SHP77 treated with DMSO at 0.1 percent for 48 hours (cell line): ENCODE data around the gene MLF1.
"Not testable (repeated sequence)": the region's sequence is repeated elsewhere in the genome, so short reads cannot be mapped to it uniquely, and the experiment has no call there.

Source experiments
- DNase-seq: peaks from one replicate; lab custom pipeline; 2025; lab: John Stamatoyannopoulos, UW

Gene MLF1

DNA sequence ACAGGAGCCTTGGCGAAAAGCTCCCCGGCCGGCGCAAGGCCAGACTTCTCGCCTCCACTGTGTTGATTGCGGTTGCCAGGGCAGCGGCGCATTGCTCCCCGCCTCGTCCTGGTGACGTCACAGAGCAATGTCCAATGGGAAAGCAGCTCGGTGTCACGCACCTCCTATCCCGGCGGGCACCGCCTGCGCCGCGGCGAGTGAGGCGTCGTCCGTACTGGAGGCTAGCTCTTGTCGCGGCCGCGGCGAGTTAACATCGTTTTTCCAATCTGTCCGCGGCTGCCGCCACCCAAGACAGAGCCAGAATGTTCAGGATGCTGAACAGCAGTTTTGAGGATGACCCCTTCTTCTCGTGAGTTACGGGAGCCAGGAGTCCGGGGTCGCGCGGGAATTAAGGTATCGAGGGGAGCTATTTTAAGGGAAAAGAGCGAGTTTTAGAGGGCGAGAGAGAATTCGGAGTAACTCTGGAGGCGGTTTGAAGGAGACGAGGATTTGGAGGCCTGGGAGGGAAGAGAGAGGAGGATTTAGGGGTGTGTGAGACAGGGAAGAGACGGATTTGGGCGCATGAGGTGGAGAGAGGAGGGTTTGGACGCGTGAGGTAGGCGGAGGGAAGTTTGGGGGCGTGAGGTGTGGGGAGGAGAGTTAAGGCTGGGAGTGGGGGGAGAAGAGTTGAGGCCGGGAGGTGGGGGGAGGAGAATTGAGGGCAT is at the start of gene MLF1:
MLF1 (plus strand) TSS at position 196 of the 704 bp plus-strand sequence; CDS start at position 303, 107 bp downstream.
- peak; percentile 68 for DNase-seq

GRCh38 chr3:158522221-158523136 is 48.5 kb upstream of the MLF1 start:
- no peak for DNase-seq

DNA sequence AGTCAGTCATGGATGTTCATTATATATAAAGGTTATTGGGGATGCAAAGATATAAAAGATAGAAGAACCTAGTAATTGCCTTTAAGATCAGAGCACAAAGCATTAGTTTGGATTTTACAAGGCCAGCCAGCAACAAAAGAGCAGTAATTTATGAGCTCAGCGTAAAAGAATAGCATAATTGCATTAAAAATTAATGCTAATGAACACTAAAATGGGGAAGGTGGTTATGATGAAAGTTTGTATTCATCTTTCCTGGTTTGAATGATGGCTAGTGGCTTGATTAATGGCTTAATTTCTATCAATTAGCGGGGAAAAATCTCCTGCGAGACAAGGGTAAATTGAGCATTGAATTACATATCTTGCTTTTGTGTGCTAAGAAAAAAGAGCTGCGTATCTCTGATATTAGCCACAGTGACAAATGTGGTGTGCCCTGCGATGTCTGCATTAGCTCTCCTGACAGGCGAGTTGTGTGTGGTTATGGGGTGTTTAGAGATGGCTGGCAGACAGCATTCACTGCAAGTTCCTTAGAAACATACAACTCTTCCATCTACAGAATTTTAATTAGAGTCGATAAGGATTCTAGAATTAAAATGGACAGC is 42.8 kb upstream of the MLF1 start:
- no peak for DNase-seq

- no peak for DNase-seq
These were observed 39.7 kb upstream of the MLF1 start for GRCh38 chr3:158531334-158531733.

GRCh38 chr3:158532099-158532734 is 38.8 kb upstream of the MLF1 start:
- no peak for DNase-seq

DNA sequence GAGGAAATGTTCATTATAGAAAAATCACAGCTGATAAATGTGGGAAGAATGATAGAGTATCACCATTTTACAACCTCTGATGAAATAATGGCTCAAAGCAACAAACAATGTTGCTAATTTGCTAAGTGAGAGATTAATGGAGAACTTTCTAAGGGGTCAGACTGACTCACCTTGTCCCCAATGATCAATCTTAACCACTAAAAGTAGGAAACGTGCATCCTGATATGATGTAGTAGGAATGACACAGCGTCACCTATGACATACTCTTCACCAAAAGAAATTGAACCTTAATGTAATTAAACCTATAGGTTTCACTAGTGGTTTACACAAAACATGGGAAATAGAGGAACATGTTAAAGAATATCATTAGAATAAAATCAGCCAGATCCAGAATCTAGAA is 35.1 kb upstream of the MLF1 start:
- DNase-seq = no peak

GRCh38 chr3:158539414-158540014 is 31.5 kb upstream of the MLF1 start:
- DNase-seq = peak; percentile 36

GRCh38 chr3:158540066-158540465 is 30.9 kb upstream of the MLF1 start:
- no peak for DNase-seq

DNA sequence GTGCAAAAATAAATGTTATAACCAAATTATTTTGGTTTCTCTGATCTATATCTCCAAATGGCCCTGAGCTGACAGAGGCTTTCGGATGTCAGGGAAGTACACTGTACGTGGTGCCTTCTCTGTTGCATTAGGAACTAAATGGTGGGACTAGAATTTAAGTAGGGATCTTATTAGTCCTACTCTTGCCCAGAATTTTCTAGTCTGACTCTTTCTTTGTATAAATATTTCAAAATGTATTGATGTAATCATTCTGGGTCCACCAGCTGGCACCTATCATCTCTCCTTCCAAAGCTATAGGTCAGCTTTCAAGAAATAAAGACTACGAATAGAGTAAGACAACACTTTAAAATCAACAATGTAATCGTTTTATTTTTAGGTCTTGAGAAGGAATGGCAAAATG is 22.3 kb upstream of the MLF1 start:
- no peak for DNase-seq

GRCh38 chr3:158549938-158550337 is 21.1 kb upstream of the MLF1 start:
- not testable (repeated sequence) for DNase-seq

DNA sequence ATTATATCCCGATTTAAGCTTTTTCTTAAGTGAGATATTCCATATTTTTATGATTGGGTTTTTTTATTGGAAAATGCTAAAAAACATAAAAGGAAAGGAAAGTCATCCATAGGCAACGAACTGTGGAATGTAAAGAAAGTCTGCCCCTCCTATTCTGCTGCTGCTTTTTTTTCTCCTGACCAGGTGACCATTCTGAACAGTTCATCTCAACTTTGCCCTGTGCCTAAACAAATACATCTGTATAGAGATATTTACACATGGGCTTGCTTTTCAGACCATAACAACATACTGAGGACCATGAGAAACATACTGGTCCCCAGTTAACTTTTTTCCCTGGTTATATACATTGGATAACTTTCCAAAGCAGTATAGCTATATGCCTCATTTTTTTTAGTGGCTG is 18.9 kb upstream of the MLF1 start:
- no peak for DNase-seq

- DNase-seq = no peak
These were observed 11.5 kb upstream of the MLF1 start for GRCh38 chr3:158559504-158559903.

- DNase-seq = no peak
These were observed 10.0 kb upstream of the MLF1 start for GRCh38 chr3:158560979-158561378.

GRCh38 chr3:158562674-158563073 is 8.3 kb upstream of the MLF1 start:
- no peak for DNase-seq

- DNase-seq = no peak
These were observed 7.9 kb upstream of the MLF1 start for GRCh38 chr3:158563076-158563475.

DNA sequence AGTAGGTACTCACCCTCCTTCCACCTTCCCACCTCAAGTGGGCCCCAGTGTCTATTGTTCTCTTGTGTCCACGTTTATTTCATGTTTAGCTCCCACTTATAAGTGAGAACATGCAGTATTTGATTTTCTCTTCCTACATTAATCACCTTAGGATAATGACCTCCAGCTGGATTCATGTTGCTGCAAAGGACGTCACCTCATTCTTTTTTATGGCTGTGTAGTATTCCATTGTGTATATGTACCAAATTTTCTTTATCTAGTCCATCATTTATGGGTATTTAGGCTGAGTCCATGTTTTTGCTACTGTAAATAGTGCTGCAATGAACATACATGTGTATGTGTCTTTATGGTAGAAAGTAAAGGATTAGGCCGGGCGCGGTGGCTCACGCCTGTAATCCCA is 5.9 kb upstream of the MLF1 start:
- DNase-seq = no peak

DNA sequence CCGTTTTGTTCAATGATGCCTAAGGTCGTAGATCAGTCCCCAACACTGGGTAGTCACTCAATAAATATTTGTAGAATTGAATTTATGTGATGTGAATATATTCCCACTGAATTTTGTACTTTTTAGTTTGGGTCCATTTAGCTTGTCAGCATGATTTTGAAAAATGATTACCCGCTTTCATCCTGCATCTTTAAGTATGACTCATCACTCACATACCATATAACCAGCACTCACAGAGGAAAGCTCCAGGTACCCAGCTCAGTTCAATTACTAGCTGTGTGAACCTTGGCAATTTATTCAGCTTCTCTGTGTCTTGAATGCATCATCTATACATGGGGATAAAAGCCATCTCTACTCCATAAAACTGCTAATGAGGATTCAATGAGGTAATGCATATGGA is 2.2 kb upstream of the MLF1 start:
- no peak for DNase-seq

GRCh38 chr3:158569794-158570193 is 1.2 kb upstream of the MLF1 start:
- no peak for DNase-seq

GRCh38 chr3:158571969-158572765 is 1.2 kb downstream of the MLF1 start:
- DNase-seq = no peak

GRCh38 chr3:158572766-158573060 is 1.7 kb downstream of the MLF1 start:
- no peak for DNase-seq

DNA sequence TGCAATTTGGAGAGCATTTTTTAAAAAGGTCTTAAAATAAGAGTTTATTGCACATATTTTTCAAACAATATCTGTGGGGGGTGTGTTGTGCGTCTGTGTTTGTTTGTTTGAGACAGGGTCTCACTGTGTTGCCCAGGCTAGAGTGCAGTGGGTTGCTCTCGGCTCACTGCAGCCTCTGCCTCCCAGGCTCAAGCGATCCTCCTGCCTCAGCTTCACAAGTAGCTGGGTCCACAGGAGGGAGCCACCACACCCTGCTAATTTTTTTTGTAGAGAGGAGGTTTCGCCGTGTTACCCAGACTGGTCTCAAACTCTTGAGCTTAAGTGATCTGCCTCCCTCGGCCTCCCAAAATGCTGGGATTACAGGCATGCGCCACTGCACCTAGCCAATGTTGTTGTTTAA is 2.7 kb downstream of the MLF1 start:
- DNase-seq = no peak
